Tibial nerve (tissue), 4 donors: ENCODE measurements around the gene SLC29A3. TPM values are rescaled to one million over a fixed set of nuclear protein-coding genes. Genes with fewer than 3 reads are reported as not detected.

ENCODE experiments used
- DNase-seq, 2 donors: peaks; one replicate each; pipeline ENCODE4 v3.0.0-alpha.2; 2019; ENCODE audit warnings: low spot score in 2 of 2
- H3K27ac ChIP-seq, 4 donors: fragments of 200-600 bp; sonication (generic) in 3 of 4; one replicate each; pipeline ENCODE4 v1.5.1; 2017 to 2019; ENCODE audit warnings: mild to moderate bottlenecking in 1 of 4
- H3K27me3 ChIP-seq, 2 donors: fragments of 200-600 bp; sonication (generic) in 1 of 2; one replicate each; pipeline versions ENCODE4 v1.5.1 to v1.6.0; 2017 to 2019
- H3K36me3 ChIP-seq, 3 donors: fragments of 200-600 bp; sonication (generic); one replicate each; pipeline ENCODE4 v1.5.1; 2018 to 2019
- H3K4me1 ChIP-seq, 4 donors: fragments of 200-600 bp; sonication (generic) in 3 of 4; one replicate each; pipeline ENCODE4 v1.5.1; 2017 to 2019
- H3K4me3 ChIP-seq, 4 donors: fragments of 200-600 bp; sonication (generic) in 3 of 4; one replicate each; pipeline ENCODE4 v1.5.1; 2017 to 2019; ENCODE audit warnings: mild to moderate bottlenecking in 1 of 4, moderate library complexity in 1 of 4
- H3K9me3 ChIP-seq, 4 donors: fragments of 200-600 bp; sonication (generic) in 3 of 4; one replicate each; pipeline ENCODE4 v1.5.1; 2017 to 2019
- CTCF ChIP-seq, 5 experiments: fragments of 200-600 bp in 3 of 5; fragments of 450-650 bp in 2 of 5; sonication (generic) in 3 of 5; IDR thresholded peaks; one replicate each; pipeline ENCODE4 v1.5.1; 2016 to 2019; ENCODE audit warnings: antibody characterized with exemption in 5 of 5, mild to moderate bottlenecking in 3 of 5, moderate library complexity in 2 of 5
- EP300 ChIP-seq, 2 donors: sonication (generic); formaldehyde crosslinking; IDR thresholded peaks; one replicate each; pipeline ENCODE4 v1.6.1; 2017; ENCODE audit warnings: antibody characterized with exemption in 2 of 2, mild to moderate bottlenecking in 1 of 2
- POLR2A ChIP-seq, 2 donors: fragments of 450-650 bp; IDR thresholded peaks; one replicate each; pipeline ENCODE4 v1.6.1; 2017; ENCODE audit warnings: antibody characterized with exemption in 2 of 2, mild to moderate bottlenecking in 2 of 2, moderate library complexity in 2 of 2
- WGBS, 2 donors: methylation state at CpG; one replicate each; pipeline ENCODE4 v1.1.5; 2018; 5-methylcytosine and 5-hydroxymethylcytosine counted together
- total RNA-seq, 4 donors: library from RNA; depleted of rRNA; stranded (reverse); fragments of >200 nt; gene quantifications; one replicate each; pipeline ENCODE4 v1.1.0, GENCODE V29; 2016

SLC29A3 gene
- total RNA-seq, 4 donors from 2014 or later: 6.5 to 10.1 (median 7.4) TPM

- TF ChIP-seq POLR2A (IDR thresholded peaks at IDR 0.05) (no peak), CTCF (IDR thresholded peaks at IDR 0.05) (no peak), EP300 (IDR thresholded peaks at IDR 0.05) (no peak)
- no peaks in the 10 kb centered on the region for H3K27me3 ChIP-seq
- no peaks in the 10 kb centered on the region for H3K9me3 ChIP-seq
- H3K4me1 ChIP-seq: peaks cover 0 to 8% (median 4%) of the 10 kb centered on the region in 4 donors
- H3K4me3 ChIP-seq: no peak overlapping the region
- no peak overlapping the region for H3K27ac ChIP-seq
- 52 to 54% methylated on average over 6 of the region's 6 CpGs for WGBS, 2 donors
- DNase-seq: no peak
- H3K36me3 ChIP-seq: no peaks in the 10 kb centered on the region
Measured at GRCh38 chr10:71371750-71372166, 52.7 kb downstream of the SLC29A3 start.

- TF ChIP-seq CTCF (IDR thresholded peaks at IDR 0.05) (no peak), POLR2A (IDR thresholded peaks at IDR 0.05) (no peak), EP300 (IDR thresholded peaks at IDR 0.05) (no peak)
- Histone ChIP-seq H3K4me1 (peaks cover 0 to 19% (median 6%) of the 10 kb centered on the region in 4 donors), H3K36me3 (no peaks in the 10 kb centered on the region), H3K27ac (peak overlapping the region in 3 of 4 donors; percentile 17 to 70 (median 29)), H3K4me3 (no peak overlapping the region), H3K27me3 (no peaks in the 10 kb centered on the region), H3K9me3 (no peaks in the 10 kb centered on the region)
- no peak for DNase-seq
- 54 to 67% methylated on average over 10 of the region's 10 CpGs for WGBS, 2 donors
Measured at GRCh38 chr10:71372882-71373495, 53.9 kb downstream of the SLC29A3 start.

- no peak for TF ChIP-seq POLR2A (IDR thresholded peaks at IDR 0.05)
- 88 to 90% methylated on average over 11 of the region's 11 CpGs for WGBS, 2 donors
- no peak for DNase-seq
- Histone ChIP-seq H3K27ac (no peak overlapping the region), H3K36me3 (no peaks in the 10 kb centered on the region), H3K4me3 (no peak overlapping the region), H3K27me3 (no peaks in the 10 kb centered on the region), H3K4me1 (peaks cover 0 to 22% (median 6%) of the 10 kb centered on the region in 4 donors), H3K9me3 (no peaks in the 10 kb centered on the region)
Measured at GRCh38 chr10:71374481-71375233, 55.6 kb downstream of the SLC29A3 start.

- H3K4me3 ChIP-seq: no peak overlapping the region
- H3K36me3 ChIP-seq: no peaks in the 10 kb centered on the region
- no peak for DNase-seq
- peak overlapping the region in 2 of 4 donors; percentile 89 to 93 for H3K27ac ChIP-seq
- 51 to 52% methylated on average over 3 of the region's 3 CpGs for WGBS, 2 donors
- no peaks in the 10 kb centered on the region for H3K9me3 ChIP-seq
- no peaks in the 10 kb centered on the region for H3K27me3 ChIP-seq
- H3K4me1 ChIP-seq: peaks cover 0 to 22% (median 6%) of the 10 kb centered on the region in 4 donors
- TF ChIP-seq EP300 (IDR thresholded peaks at IDR 0.05) (no peak), POLR2A (IDR thresholded peaks at IDR 0.05) (no peak), CTCF (IDR thresholded peaks at IDR 0.05) (no peak)
Measured at GRCh38 chr10:71375952-71376351, 56.9 kb downstream of the SLC29A3 start.

GRCh38 chr10:71378336-71379117 lies 59.5 kb downstream of the SLC29A3 start:
- Histone ChIP-seq H3K4me3 (no peak overlapping the region), H3K27ac (peak overlapping the region in 3 of 4 donors; percentile 18 to 93 (median 89)), H3K27me3 (no peaks in the 10 kb centered on the region), H3K4me1 (peaks cover 0 to 22% (median 4%) of the 10 kb centered on the region in 4 donors), H3K36me3 (no peaks in the 10 kb centered on the region), H3K9me3 (no peaks in the 10 kb centered on the region)
- TF ChIP-seq POLR2A (IDR thresholded peaks at IDR 0.05) (no peak), CTCF (IDR thresholded peaks at IDR 0.05) (no peak), EP300 (IDR thresholded peaks at IDR 0.05) (no peak)
- WGBS, 2 donors: 59 to 71% methylated on average over 6 of the region's 6 CpGs
- DNase-seq: no peak
